Measurements from ENCODE around the gene TRIO. TPM values are rescaled to one million over a fixed set of nuclear protein-coding genes. Genes with fewer than 3 reads are reported as not detected.

TRIO gene
- total and polyA plus RNA-seq, 4 experiments from 2014 or later, result 0.09 to 11.5 (median 9.7) TPM; not detected in 1

DNA sequence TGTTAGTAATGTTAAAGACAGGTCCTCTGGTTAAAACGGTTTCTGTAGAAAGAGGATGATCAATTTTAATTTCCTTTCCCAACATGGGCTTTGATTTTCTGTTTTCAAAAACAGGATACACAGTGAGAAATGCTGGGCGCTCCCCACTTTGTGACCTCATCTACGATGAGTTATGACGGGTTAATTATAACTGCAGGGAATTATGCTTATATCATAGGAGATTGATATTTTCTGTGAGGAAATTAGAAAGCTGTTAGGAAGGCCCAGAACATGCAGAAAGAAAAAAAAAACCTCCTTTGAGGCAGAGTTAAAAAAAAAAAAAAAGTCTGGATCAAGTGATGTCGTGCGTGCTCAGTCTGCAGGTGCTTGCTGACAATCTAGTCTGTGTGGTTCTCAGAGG lies 261.6 kb downstream of the TRIO start:
- no peaks in the 10 kb centered on the region for H3K36me3 Mint-ChIP-seq
- H3K4me3 ChIP-seq (ENCODE audit: low read length in 2 of 2), result no peak overlapping the region
- H3K27ac ChIP-seq (ENCODE audit: low read depth, low read length), result no peak overlapping the region
- no peak overlapping the region for H3K4me3 Mint-ChIP-seq
- peaks cover 0 to 3% (median 0%) of the 10 kb centered on the region in 8 donors for H3K9me3 Mint-ChIP-seq
- no peaks in the 10 kb centered on the region for H3K4me1 ChIP-seq (ENCODE audit: insufficient read depth, low read length)
- DNase-seq, result no peak
- H3K9me3 ChIP-seq (ENCODE audit: control insufficient read depth in 1 of 2, low read length in 2 of 2), result no peaks in the 10 kb centered on the region
- intact Hi-C loops (cut with micrococcal nuclease), result no loop called here
- peak overlapping the region in 1 of 7 donors; percentile 65 for H3K27ac Mint-ChIP-seq
- H3K27me3 Mint-ChIP-seq, result peaks cover 3 to 5% of the 10 kb centered on the region in 2 donors
- no peaks in the 10 kb centered on the region for H3K27me3 ChIP-seq (ENCODE audit: insufficient read depth, low read length)
- POLR2A ChIA-PET (ENCODE audit: partially characterized antibody), result no interaction called here
- no peaks in the 10 kb centered on the region for H3K36me3 ChIP-seq (ENCODE audit: insufficient read depth, low read length)
- peaks cover 3 to 12% (median 7%) of the 10 kb centered on the region in 4 donors for H3K4me1 Mint-ChIP-seq
- CTCF ChIA-PET (ENCODE audit: partially characterized antibody), result no interaction called here

DNA sequence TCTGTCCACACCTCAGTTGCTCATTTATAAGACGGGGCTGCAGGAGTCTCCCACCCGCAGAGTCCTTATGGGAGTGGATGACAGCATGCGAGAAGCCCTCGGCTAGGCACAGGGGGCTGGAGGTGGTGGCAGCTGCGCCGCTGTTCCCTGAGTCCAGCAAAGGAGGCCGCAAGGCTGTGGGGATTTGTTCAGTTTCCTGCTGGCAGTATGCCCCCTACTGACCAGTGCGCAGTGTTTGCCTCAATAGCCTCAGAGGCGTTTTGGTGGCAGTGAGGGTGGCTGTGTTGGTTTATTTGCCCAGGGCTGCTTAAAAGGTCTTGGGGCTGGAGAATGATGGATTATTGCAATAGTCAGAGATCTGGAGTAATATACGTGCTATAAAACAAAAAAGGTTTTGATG lies 262.1 kb downstream of the TRIO start:
- peaks cover 3 to 12% (median 7%) of the 10 kb centered on the region in 4 donors for H3K4me1 Mint-ChIP-seq
- Histone ChIP-seq H3K9me3 (ENCODE audit: control insufficient read depth in 1 of 2, low read length in 2 of 2) (no peaks in the 10 kb centered on the region), H3K27ac (ENCODE audit: low read depth, low read length) (no peak overlapping the region), H3K4me1 (ENCODE audit: insufficient read depth, low read length) (no peaks in the 10 kb centered on the region), H3K4me3 (ENCODE audit: low read length in 2 of 2) (no peak overlapping the region), H3K27me3 (ENCODE audit: insufficient read depth, low read length) (no peaks in the 10 kb centered on the region), H3K36me3 (ENCODE audit: insufficient read depth, low read length) (no peaks in the 10 kb centered on the region)
- peaks cover 0 to 3% (median 0%) of the 10 kb centered on the region in 8 donors for H3K9me3 Mint-ChIP-seq
- intact Hi-C loops (cut with micrococcal nuclease), result no loop called here
- H3K27me3 Mint-ChIP-seq, result peaks cover 3 to 5% of the 10 kb centered on the region in 2 donors
- ChIA-PET CTCF (ENCODE audit: partially characterized antibody) (no interaction called here), POLR2A (ENCODE audit: partially characterized antibody) (no interaction called here)
- no peak for DNase-seq
- no peak overlapping the region for H3K4me3 Mint-ChIP-seq
- H3K27ac Mint-ChIP-seq, result no peak overlapping the region
- H3K36me3 Mint-ChIP-seq, result no peaks in the 10 kb centered on the region

DNA sequence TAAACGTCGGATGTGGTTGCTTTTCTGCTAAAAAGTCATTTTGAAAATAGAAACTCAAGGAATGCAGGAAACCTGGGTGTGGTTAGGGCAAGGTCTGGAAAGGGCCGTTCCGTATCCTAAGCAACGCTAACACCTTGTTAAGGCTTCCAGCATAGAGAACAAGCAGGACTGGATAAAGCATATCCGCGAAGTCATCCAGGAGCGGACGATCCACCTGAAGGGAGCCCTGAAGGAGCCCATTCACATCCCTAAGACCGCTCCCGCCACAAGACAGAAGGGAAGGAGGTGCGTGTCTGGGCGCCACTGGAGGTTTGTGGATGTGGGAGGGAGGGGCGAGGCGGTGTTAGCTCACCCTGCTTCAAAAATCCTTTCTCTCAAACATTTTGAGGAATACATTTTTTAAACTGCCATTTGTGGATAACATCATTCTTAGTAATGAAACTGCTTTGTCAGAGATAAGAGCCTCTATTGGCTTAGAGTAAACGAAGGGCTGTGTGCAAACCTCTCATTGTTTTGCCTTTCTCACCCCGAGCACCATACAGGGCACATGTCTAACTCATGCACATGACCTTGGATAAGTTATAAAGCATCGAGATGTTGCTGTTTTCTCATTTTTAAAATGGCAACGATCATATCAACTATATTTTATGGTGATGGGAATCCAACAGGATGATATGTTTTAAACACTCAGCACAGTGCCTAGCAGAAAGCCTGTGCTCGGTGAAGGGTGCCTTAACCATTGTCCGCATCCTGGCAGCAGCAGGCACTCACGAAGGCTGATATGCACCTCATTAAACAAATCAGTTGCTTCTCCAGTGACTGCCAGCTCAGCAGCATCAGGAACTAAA lies 262.8 kb downstream of the TRIO start:
- H3K9me3 ChIP-seq (ENCODE audit: control insufficient read depth in 1 of 2, low read length in 2 of 2), result no peaks in the 10 kb centered on the region
- no peaks in the 10 kb centered on the region for H3K4me1 ChIP-seq (ENCODE audit: insufficient read depth, low read length)
- H3K27me3 ChIP-seq (ENCODE audit: insufficient read depth, low read length), result no peaks in the 10 kb centered on the region
- no peak for DNase-seq
- peaks cover 0 to 3% (median 0%) of the 10 kb centered on the region in 8 donors for H3K9me3 Mint-ChIP-seq
- CTCF ChIA-PET (ENCODE audit: partially characterized antibody), result no interaction called here
- intact Hi-C loops (cut with micrococcal nuclease), result no loop called here
- peaks cover 2 to 3% of the 10 kb centered on the region in 2 donors for H3K27me3 Mint-ChIP-seq
- no peaks in the 10 kb centered on the region for H3K36me3 ChIP-seq (ENCODE audit: insufficient read depth, low read length)
- no peak overlapping the region for H3K4me3 ChIP-seq (ENCODE audit: low read length in 2 of 2)
- POLR2A ChIA-PET (ENCODE audit: partially characterized antibody), result no interaction called here
- H3K27ac Mint-ChIP-seq, result no peak overlapping the region
- no peaks in the 10 kb centered on the region for H3K36me3 Mint-ChIP-seq
- H3K4me1 Mint-ChIP-seq, result peaks cover 3 to 12% (median 7%) of the 10 kb centered on the region in 4 donors
- no peak overlapping the region for H3K4me3 Mint-ChIP-seq
- H3K27ac ChIP-seq (ENCODE audit: low read depth, low read length), result no peak overlapping the region

DNA sequence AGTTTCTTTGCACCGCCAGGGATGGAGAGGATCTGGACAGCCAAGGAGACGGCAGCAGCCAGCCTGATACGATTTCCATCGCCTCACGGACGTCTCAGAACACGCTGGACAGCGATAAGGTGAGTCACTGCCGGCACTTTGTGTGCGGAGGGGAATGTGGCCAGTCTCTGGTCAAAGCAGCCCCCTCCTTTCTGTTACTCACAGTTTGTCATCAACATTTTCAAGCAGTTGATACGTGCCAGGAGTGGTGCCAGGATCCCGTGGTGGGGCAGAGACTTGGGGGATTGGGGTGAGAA lies 263.4 kb downstream of the TRIO start:
- H3K4me1 Mint-ChIP-seq, result peaks cover 3 to 9% (median 6%) of the 10 kb centered on the region in 4 donors
- H3K9me3 Mint-ChIP-seq, result peaks cover 0 to 3% (median 0%) of the 10 kb centered on the region in 8 donors
- H3K9me3 ChIP-seq (ENCODE audit: control insufficient read depth in 1 of 2, low read length in 2 of 2), result no peaks in the 10 kb centered on the region
- no peaks in the 10 kb centered on the region for H3K36me3 ChIP-seq (ENCODE audit: insufficient read depth, low read length)
- intact Hi-C loops (cut with micrococcal nuclease), result no loop called here
- no peak overlapping the region for H3K27ac ChIP-seq (ENCODE audit: low read depth, low read length)
- H3K4me3 Mint-ChIP-seq, result no peak overlapping the region
- no peak overlapping the region for H3K4me3 ChIP-seq (ENCODE audit: low read length in 2 of 2)
- H3K27me3 ChIP-seq (ENCODE audit: insufficient read depth, low read length), result no peaks in the 10 kb centered on the region
- H3K4me1 ChIP-seq (ENCODE audit: insufficient read depth, low read length), result no peaks in the 10 kb centered on the region
- POLR2A ChIA-PET (ENCODE audit: partially characterized antibody), result no interaction called here
- H3K36me3 Mint-ChIP-seq, result no peaks in the 10 kb centered on the region
- CTCF ChIA-PET (ENCODE audit: partially characterized antibody), result no interaction called here
- no peak for DNase-seq
- peaks cover 2 to 3% of the 10 kb centered on the region in 2 donors for H3K27me3 Mint-ChIP-seq
- no peak overlapping the region for H3K27ac Mint-ChIP-seq

DNA sequence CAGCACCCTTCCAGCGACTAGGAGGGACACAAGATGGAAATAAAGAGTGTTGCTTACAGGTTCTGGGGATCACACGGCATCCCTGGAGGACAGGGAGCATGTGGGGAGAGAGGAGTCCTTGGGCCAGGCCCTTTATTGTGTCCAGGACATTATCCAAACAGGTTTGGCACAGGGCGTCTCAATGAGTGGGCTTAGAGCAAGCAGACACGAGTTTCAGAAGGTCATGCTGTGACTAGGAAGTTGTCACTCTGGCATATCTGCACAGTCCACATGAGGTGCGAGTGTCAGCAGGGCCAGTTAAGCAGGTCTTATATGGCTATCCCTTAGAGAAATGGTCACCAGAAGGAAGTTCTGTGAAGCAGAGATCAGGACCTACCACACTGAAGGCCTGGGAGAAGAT lies 263.9 kb downstream of the TRIO start:
- H3K4me3 ChIP-seq (ENCODE audit: low read length in 2 of 2), result no peak overlapping the region
- H3K4me3 Mint-ChIP-seq, result no peak overlapping the region
- ChIA-PET POLR2A (ENCODE audit: partially characterized antibody) (no interaction called here), CTCF (ENCODE audit: partially characterized antibody) (interaction anchor here (1.7 kb wide), 1 partner anchor 8 kb away, joined by 3 read pairs; no protein-coding TSS in a partner anchor)
- peak overlapping the region in 1 of 7 donors; percentile 16 for H3K27ac Mint-ChIP-seq
- no peaks in the 10 kb centered on the region for H3K4me1 ChIP-seq (ENCODE audit: insufficient read depth, low read length)
- H3K27me3 Mint-ChIP-seq, result peaks cover 2 to 3% of the 10 kb centered on the region in 2 donors
- H3K27ac ChIP-seq (ENCODE audit: low read depth, low read length), result no peak overlapping the region
- H3K4me1 Mint-ChIP-seq, result peaks cover 3 to 10% (median 6%) of the 10 kb centered on the region in 4 donors
- H3K36me3 Mint-ChIP-seq, result no peaks in the 10 kb centered on the region
- H3K9me3 ChIP-seq (ENCODE audit: control insufficient read depth in 1 of 2, low read length in 2 of 2), result no peaks in the 10 kb centered on the region
- intact Hi-C loops (cut with micrococcal nuclease), result no loop called here
- H3K27me3 ChIP-seq (ENCODE audit: insufficient read depth, low read length), result no peaks in the 10 kb centered on the region
- DNase-seq, result no peak
- H3K36me3 ChIP-seq (ENCODE audit: insufficient read depth, low read length), result no peaks in the 10 kb centered on the region
- peaks cover 0 to 3% (median 0%) of the 10 kb centered on the region in 8 donors for H3K9me3 Mint-ChIP-seq

DNA sequence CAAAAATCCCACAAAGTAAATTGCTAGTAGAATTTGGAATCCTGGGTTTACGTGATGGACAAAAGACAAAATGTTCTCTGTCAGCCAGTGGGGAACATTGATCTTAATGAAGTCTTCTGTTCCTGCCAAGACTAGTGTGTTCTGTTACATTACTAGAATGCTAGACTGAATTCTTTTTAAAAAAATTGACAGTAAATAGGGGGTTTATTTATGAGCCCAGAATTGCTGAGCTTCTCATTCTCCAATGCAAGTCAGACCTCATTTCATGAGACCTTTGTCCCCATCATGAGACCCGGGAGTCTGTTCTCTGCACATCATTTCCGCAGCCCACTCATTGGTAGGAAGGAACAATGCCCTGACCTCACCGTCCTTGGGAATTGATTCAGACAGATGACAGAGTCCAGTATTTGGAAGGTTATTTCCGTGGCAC lies 264.6 kb downstream of the TRIO start:
- no peak for DNase-seq
- ChIA-PET CTCF (ENCODE audit: partially characterized antibody) (interaction anchor here (1.3 to 1.7 kb wide), 2 partner anchors 8 to 10 kb away, joined by 3 read pairs; no protein-coding TSS in a partner anchor), POLR2A (ENCODE audit: partially characterized antibody) (no interaction called here)
- intact Hi-C loops (cut with micrococcal nuclease), result no loop called here
- no peaks in the 10 kb centered on the region for H3K36me3 Mint-ChIP-seq
- Histone ChIP-seq H3K36me3 (ENCODE audit: insufficient read depth, low read length) (no peaks in the 10 kb centered on the region), H3K27ac (ENCODE audit: low read depth, low read length) (no peak overlapping the region), H3K4me1 (ENCODE audit: insufficient read depth, low read length) (peaks cover 5% of the 10 kb centered on the region), H3K9me3 (ENCODE audit: control insufficient read depth in 1 of 2, low read length in 2 of 2) (no peaks in the 10 kb centered on the region), H3K27me3 (ENCODE audit: insufficient read depth, low read length) (no peaks in the 10 kb centered on the region), H3K4me3 (ENCODE audit: low read length in 2 of 2) (no peak overlapping the region)
- H3K4me1 Mint-ChIP-seq, result peaks cover under 1 to 10% (median 5%) of the 10 kb centered on the region in 4 donors
- no peak overlapping the region for H3K4me3 Mint-ChIP-seq
- peaks cover 2 to 3% of the 10 kb centered on the region in 2 donors for H3K27me3 Mint-ChIP-seq
- H3K9me3 Mint-ChIP-seq, result peaks cover 0 to under 1% (median 0%) of the 10 kb centered on the region in 8 donors
- no peak overlapping the region for H3K27ac Mint-ChIP-seq

DNA sequence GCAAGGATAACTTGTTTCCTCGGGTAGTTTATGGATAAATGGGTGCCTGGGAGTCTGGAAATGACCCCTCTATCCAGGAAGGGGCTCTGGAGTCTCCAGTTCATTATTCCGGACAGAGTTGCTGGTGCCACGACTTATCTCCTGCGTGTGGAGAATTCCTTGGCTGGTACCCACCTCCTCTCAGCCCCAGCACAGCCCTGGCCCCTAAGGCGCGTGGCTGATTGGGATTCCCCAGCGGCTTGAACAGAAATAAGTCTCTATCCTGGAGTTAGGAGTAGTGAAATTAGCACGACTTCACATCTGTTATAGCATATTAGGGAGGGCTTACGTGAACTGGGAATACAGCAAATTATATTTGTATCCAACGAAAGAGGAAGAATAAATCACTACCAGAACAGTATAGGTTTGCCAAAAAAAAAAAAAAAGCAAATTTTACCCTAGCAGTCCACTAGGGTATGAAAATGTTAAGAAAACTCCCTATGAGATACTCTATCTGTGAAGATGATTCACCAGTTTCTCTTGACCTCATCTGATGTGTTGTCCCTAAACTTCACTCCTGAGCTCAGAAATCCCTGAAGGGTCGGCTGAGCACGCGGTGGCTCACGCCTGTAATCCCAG lies 265.9 kb downstream of the TRIO start:
- Histone ChIP-seq H3K36me3 (ENCODE audit: insufficient read depth, low read length) (no peaks in the 10 kb centered on the region), H3K9me3 (ENCODE audit: control insufficient read depth in 1 of 2, low read length in 2 of 2) (no peaks in the 10 kb centered on the region), H3K4me3 (ENCODE audit: low read length in 2 of 2) (no peak overlapping the region), H3K4me1 (ENCODE audit: insufficient read depth, low read length) (peaks cover 17% of the 10 kb centered on the region), H3K27ac (ENCODE audit: low read depth, low read length) (no peak overlapping the region), H3K27me3 (ENCODE audit: insufficient read depth, low read length) (no peaks in the 10 kb centered on the region)
- Mint-ChIP-seq H3K9me3 (no peaks in the 10 kb centered on the region), H3K36me3 (no peaks in the 10 kb centered on the region), H3K27me3 (peaks cover 2 to 3% of the 10 kb centered on the region in 2 donors), H3K27ac (no peak overlapping the region), H3K4me1 (peaks cover 10 to 22% (median 17%) of the 10 kb centered on the region in 4 donors), H3K4me3 (no peak overlapping the region)
- POLR2A ChIA-PET (ENCODE audit: partially characterized antibody), result no interaction called here
- intact Hi-C loops (cut with micrococcal nuclease), result no loop called here
- DNase-seq, result no peak
- CTCF ChIA-PET (ENCODE audit: partially characterized antibody), result interaction anchor here (1.7 kb wide), 1 partner anchor 10 kb away, joined by 3 read pairs; no protein-coding TSS in a partner anchor

All from CD4-positive, alpha-beta memory T cell (primary cell).